ENCODE measurements around the gene ZNF396.

- TF ChIP-seq CTCF (IDR thresholded peaks at IDR 0.05): no peak
- no peak for TF ChIP-seq POLR2A (IDR thresholded peaks at IDR 0.05)
Measured at GRCh38 chr18:35411625-35412351, 34.7 kb upstream of the ZNF396 start.
